Liver (tissue), 3 donors: ENCODE data around the gene DRAXIN.

Experiments used
- ATF3 ChIP-seq: IDR thresholded peaks from 2 replicates; pipeline ENCODE4 v1.6.1; 2016; ENCODE audit warnings: antibody characterized with exemption
- FOXA1 ChIP-seq: IDR thresholded peaks from 2 replicates; pipeline ENCODE4 v1.6.1; 2016; ENCODE audit warnings: antibody characterized with exemption
- FOXA2 ChIP-seq: IDR thresholded peaks from 2 replicates; pipeline ENCODE4 v1.6.1; 2016; ENCODE audit warnings: antibody characterized with exemption
- GABPA ChIP-seq, 2 donors: IDR thresholded peaks in 1 of 2; conservative IDR thresholded peaks in 1 of 2; 2 replicates each; pipeline ENCODE4 v1.6.1; 2016; ENCODE audit warnings: antibody characterized with exemption in 2 of 2, mild to moderate bottlenecking in 1 of 2, moderate library complexity in 1 of 2
- JUND ChIP-seq, 2 donors: IDR thresholded peaks; 2 replicates each; pipeline ENCODE4 v1.6.1; 2016; ENCODE audit warnings: antibody characterized with exemption in 2 of 2
- MAX ChIP-seq: IDR thresholded peaks from 2 replicates; pipeline ENCODE4 v1.6.1; 2016; ENCODE audit warnings: antibody characterized with exemption
- RAD21 ChIP-seq, 2 donors: IDR thresholded peaks; 2 replicates each; pipeline ENCODE4 v1.6.1; 2016; ENCODE audit warnings: antibody characterized with exemption in 2 of 2, mild to moderate bottlenecking in 2 of 2
- TAF1 ChIP-seq: conservative IDR thresholded peaks from 2 replicates; pipeline ENCODE4 v1.6.1; 2016; ENCODE audit warnings: antibody characterized with exemption, mild to moderate bottlenecking
- YY1 ChIP-seq: IDR thresholded peaks from 2 replicates; pipeline ENCODE4 v1.6.1; 2016; ENCODE audit warnings: antibody characterized with exemption, mild to moderate bottlenecking
- ZBTB33 ChIP-seq: IDR thresholded peaks from 2 replicates; pipeline ENCODE4 v1.6.1; 2016; ENCODE audit warnings: antibody characterized with exemption
- TF ChIP-seq, protein P1 (sequence below): fragments of 150-350 bp; IDR thresholded peaks from 2 replicates; pipeline ENCODE4 v1.5.1; 2017; ENCODE audit warnings: improper control_type of control experiment, low read depth, low read length; ENCODE audit not compliant: missing input control
- TF ChIP-seq, protein P2 (sequence below): IDR thresholded peaks from 2 replicates; pipeline ENCODE4 v1.6.1; 2016; ENCODE audit warnings: antibody characterized with exemption, mild to moderate bottlenecking
- donor health status: healthy.
- donor health status: healthy.

DNA sequence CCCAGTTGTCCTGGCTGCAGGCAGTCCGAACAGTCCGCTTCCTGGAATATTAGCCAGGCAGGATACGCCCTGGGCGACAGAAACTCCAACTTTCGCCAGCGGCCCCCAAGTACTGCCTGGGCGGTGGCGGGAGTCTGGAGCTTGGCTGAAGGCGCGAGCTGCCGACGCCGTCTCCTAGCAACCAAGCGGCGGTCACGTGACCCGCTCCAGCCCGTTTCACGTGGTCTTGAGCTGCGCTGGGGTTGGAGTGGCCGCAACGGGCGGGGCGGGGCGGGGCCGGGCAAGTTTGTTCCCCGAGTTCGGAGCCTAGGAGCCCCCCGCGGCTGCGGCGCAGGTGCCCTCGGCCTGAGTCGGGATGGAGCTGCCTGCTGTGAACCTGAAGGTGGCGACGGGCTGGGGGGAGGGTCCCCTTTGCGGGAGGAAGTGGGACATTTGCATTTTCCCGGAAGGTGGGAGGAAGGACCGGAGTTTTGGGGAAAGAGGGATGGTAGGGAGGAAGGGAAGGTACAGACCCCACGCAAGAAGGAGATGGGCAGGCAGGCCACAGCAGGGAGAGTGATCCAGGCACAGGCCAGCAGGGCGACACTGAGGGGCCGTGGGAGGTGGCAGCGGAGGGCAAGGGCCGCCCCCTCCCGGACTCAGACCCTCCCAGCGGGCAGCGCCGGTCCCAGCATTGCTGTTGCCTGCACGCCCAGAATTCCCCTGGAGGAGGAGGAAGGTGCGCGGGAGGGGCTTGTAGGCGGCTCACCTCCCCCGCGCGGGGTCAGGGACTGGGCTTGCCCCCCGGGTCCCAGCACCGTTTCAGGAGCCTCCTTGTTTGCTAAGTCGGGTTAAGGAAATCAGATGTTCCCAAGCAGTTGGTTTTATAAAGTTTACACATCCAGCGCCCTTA, 44.6 kb downstream of the DRAXIN start, which contains the start of gene AGTRAP:
- TF ChIP-seq TAF1, result no peak
- TF ChIP-seq, protein P1, sequence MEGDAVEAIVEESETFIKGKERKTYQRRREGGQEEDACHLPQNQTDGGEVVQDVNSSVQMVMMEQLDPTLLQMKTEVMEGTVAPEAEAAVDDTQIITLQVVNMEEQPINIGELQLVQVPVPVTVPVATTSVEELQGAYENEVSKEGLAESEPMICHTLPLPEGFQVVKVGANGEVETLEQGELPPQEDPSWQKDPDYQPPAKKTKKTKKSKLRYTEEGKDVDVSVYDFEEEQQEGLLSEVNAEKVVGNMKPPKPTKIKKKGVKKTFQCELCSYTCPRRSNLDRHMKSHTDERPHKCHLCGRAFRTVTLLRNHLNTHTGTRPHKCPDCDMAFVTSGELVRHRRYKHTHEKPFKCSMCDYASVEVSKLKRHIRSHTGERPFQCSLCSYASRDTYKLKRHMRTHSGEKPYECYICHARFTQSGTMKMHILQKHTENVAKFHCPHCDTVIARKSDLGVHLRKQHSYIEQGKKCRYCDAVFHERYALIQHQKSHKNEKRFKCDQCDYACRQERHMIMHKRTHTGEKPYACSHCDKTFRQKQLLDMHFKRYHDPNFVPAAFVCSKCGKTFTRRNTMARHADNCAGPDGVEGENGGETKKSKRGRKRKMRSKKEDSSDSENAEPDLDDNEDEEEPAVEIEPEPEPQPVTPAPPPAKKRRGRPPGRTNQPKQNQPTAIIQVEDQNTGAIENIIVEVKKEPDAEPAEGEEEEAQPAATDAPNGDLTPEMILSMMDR, result no peak
- TF ChIP-seq MAX, result no peak
- no peak for TF ChIP-seq GABPA (IDR thresholded peaks at IDR 0.05 in 1 of 2, conservative IDR thresholded peaks at IDR 0.05 in 1 of 2)
- no peak for TF ChIP-seq JUND (IDR thresholded peaks at IDR 0.05)
- no peak for TF ChIP-seq RAD21 (IDR thresholded peaks at IDR 0.05)
- TF ChIP-seq FOXA1, result no peak
- TF ChIP-seq, protein P2, sequence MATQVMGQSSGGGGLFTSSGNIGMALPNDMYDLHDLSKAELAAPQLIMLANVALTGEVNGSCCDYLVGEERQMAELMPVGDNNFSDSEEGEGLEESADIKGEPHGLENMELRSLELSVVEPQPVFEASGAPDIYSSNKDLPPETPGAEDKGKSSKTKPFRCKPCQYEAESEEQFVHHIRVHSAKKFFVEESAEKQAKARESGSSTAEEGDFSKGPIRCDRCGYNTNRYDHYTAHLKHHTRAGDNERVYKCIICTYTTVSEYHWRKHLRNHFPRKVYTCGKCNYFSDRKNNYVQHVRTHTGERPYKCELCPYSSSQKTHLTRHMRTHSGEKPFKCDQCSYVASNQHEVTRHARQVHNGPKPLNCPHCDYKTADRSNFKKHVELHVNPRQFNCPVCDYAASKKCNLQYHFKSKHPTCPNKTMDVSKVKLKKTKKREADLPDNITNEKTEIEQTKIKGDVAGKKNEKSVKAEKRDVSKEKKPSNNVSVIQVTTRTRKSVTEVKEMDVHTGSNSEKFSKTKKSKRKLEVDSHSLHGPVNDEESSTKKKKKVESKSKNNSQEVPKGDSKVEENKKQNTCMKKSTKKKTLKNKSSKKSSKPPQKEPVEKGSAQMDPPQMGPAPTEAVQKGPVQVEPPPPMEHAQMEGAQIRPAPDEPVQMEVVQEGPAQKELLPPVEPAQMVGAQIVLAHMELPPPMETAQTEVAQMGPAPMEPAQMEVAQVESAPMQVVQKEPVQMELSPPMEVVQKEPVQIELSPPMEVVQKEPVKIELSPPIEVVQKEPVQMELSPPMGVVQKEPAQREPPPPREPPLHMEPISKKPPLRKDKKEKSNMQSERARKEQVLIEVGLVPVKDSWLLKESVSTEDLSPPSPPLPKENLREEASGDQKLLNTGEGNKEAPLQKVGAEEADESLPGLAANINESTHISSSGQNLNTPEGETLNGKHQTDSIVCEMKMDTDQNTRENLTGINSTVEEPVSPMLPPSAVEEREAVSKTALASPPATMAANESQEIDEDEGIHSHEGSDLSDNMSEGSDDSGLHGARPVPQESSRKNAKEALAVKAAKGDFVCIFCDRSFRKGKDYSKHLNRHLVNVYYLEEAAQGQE, result peak; percentile 96
- TF ChIP-seq YY1, result no peak
- TF ChIP-seq ATF3, result no peak
- no peak for TF ChIP-seq FOXA2
- TF ChIP-seq ZBTB33, result no peak
